Measurements from ENCODE around the gene FOXK1. TPM values are rescaled to one million over a fixed set of nuclear protein-coding genes. Genes with fewer than 3 reads are reported as not detected.

FOXK1 gene
- total and polyA plus RNA-seq, 2 experiments from 2014 or later: 2.3 to 12.7 TPM

DNA sequence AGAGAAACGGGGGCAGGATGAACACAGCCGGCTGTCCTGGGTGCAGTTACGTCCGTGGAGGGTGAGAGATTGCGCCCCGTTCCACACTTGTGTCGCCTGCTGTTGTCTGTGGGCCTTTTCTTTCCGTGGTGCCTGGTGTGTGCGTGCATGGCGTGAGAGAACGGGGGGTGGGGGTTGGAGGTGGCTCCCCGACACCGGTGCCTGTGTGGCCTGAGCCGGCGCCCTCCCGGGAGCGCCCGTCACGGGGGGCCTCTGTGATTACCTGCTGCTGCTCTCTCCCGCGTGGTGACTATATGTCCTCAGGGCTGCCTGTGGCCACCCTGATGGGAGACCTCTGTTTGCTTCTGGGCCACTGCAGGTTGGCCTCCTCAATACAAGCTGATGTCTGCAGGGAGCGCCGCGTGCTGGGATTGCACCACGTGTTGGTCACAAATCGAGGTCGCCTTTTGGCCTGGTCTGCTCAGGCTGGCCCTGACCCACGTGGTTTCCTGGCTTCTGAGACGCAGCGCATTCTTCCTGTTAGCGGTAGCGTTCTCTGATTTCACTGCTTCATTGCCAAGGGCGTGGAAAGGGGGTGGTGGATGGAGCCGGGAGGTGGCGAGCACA, 82.4 kb downstream of the FOXK1 start (continued):
- TF ChIP-seq CTCF (conservative IDR thresholded peaks at IDR 0.05; ENCODE audit: low read depth in 2 of 2): no peak
- TF ChIP-seq, protein P1, sequence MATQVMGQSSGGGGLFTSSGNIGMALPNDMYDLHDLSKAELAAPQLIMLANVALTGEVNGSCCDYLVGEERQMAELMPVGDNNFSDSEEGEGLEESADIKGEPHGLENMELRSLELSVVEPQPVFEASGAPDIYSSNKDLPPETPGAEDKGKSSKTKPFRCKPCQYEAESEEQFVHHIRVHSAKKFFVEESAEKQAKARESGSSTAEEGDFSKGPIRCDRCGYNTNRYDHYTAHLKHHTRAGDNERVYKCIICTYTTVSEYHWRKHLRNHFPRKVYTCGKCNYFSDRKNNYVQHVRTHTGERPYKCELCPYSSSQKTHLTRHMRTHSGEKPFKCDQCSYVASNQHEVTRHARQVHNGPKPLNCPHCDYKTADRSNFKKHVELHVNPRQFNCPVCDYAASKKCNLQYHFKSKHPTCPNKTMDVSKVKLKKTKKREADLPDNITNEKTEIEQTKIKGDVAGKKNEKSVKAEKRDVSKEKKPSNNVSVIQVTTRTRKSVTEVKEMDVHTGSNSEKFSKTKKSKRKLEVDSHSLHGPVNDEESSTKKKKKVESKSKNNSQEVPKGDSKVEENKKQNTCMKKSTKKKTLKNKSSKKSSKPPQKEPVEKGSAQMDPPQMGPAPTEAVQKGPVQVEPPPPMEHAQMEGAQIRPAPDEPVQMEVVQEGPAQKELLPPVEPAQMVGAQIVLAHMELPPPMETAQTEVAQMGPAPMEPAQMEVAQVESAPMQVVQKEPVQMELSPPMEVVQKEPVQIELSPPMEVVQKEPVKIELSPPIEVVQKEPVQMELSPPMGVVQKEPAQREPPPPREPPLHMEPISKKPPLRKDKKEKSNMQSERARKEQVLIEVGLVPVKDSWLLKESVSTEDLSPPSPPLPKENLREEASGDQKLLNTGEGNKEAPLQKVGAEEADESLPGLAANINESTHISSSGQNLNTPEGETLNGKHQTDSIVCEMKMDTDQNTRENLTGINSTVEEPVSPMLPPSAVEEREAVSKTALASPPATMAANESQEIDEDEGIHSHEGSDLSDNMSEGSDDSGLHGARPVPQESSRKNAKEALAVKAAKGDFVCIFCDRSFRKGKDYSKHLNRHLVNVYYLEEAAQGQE (IDR thresholded peaks at IDR 0.05; ENCODE audit: unreplicated experiment): no peak
- TF ChIP-seq EZH2 (IDR thresholded peaks at IDR 0.05; ENCODE audit: low read depth, unreplicated experiment): no peak
- no peak for TF ChIP-seq ETS1 (IDR thresholded peaks at IDR 0.05)
- TF ChIP-seq STAT1 (IDR thresholded peaks at IDR 0.05; ENCODE audit: unreplicated experiment): no peak
- TF ChIP-seq NANOG (IDR thresholded peaks at IDR 0.05; ENCODE audit: borderline replicate concordance): no peak

DNA sequence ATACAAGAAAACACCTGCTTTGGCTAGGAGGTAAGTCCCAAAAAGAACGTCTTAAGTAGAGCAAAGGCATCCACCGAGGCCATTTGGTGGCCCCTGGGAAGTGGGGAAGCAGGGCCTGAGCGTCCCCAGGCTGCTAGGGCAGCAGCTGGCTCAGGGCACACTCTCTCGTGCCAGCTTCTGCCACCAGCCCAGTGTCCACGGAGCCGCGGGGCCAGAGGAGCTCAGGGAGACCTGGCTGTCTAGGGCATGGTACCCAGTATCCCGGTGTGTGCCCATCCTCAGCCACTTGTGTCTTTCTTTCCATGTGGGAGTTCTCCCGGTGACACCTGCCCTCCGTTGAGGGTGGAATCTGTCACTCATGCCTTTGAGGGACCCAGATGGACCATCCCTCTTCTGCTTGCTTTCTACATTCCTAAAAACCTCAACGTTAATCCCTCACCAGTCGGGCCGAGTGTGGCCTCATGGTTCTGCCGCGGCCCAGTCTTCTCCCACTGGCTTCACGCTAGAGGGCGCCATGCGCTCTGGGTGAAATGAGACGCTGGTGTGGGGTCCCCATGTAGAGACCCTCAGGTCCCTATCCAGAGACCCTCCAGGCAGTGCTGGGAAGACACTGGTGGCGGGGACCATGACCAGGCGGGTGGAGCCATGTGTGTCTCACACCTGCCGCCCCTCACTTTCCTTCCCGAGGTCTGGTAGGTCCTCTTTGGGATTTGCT, 83.8 kb downstream of the FOXK1 start:
- no peaks in the 10 kb centered on the region; the same call in 1 of the 2 replicates for H3K36me3 ChIP-seq (ENCODE audit: insufficient read depth)
- Mint-ChIP-seq H3K27ac (peak overlapping the region; percentile 48; the same call in 1 of the 2 replicates), H3K4me1 (no peaks in the 10 kb centered on the region), H3K9me3 (no peaks in the 10 kb centered on the region; the same call in 2 of the 3 replicates), H3K4me3 (no peak overlapping the region), H3K27me3 (ENCODE audit: insufficient read depth, low read depth, poor library complexity) (peaks cover 7% of the 10 kb centered on the region), H3K36me3 (ENCODE audit: low read depth) (peaks cover 5% of the 10 kb centered on the region; the same call in 2 of the 3 replicates)
- H3K4me3 ChIP-seq: no peak overlapping the region
- no peaks in the 10 kb centered on the region for H3K79me2 ChIP-seq (replicated peaks; ENCODE audit: insufficient read depth)
- H2AFZ ChIP-seq: no peak overlapping the region
- no peak overlapping the region for H3K4me2 ChIP-seq
- DNase-seq (ENCODE audit: low spot score) (peak; percentile 69), ATAC-seq (peak; percentile 89)
- H3K27me3 ChIP-seq (ENCODE audit: insufficient read depth): no peaks in the 10 kb centered on the region
- H4K20me1 ChIP-seq (replicated peaks; ENCODE audit: insufficient read depth): no peaks in the 10 kb centered on the region; the same call in none of the 2 replicates
- no peaks in the 10 kb centered on the region for H3K4me1 ChIP-seq (ENCODE audit: insufficient read depth)
- H3K9me2 ChIP-seq (ENCODE audit: insufficient read depth): no peaks in the 10 kb centered on the region
- no peaks in the 10 kb centered on the region for H3F3A ChIP-seq (replicated peaks; ENCODE audit: low read depth)
- no peak for TF ChIP-seq STAT1 (IDR thresholded peaks at IDR 0.05; ENCODE audit: unreplicated experiment)
- peak; percentile 61 to 81 for TF ChIP-seq CTCF (conservative IDR thresholded peaks at IDR 0.05; ENCODE audit: low read depth in 2 of 2)
- no peak overlapping the region for H3K27ac ChIP-seq (ENCODE audit: low read depth)
